HG02885 (cell line): ENCODE results near the gene SLC2A11.

Experiments used
- ATAC-seq: cut with Tn5 transposase; IDR thresholded peaks from one replicate; pipeline ENCODE4 v1.9.1; 2021; ENCODE audit warnings: mild to moderate bottlenecking; ENCODE audit not compliant: unreplicated experiment, poor library complexity

The SLC2A11 gene

DNA sequence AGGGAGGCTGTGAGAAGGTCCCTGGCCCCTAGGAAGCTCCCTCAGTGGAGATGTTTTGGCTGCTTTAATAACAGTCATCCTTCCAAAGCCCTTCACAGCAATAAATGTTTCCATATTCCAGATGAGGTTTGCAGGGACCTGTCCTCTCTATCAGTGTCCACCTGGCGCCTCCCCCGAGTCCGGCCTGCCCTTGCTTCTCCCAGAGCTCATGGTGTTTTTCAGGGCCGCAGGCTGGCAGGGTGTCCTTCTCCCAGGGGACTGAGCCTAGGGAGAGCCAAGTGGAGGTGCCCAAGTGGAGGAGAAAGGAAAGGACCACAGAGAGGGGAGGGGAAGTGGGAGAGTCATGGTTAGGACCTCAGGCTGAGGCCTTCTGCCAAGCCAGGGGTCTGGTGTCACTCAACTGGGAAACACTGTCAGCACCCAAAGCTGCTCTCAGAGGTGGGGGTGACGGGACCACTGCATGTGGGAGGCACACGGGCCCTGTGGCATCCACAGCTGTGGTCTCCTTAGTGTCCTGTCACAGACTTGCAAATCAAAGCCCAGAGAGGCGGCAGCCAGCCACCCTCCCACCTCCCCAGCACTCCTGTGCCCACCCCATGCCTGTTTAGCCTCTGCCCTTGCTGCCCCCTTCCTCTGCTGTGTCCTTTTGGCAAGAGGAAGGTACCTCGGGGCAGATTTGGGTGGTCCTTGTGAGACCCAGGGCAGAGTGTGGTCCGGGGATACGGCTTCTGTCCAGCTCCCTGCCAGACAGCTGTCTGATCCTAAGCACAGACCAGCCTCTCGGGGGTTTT lies 25.3 kb upstream of the SLC2A11 start:
- ATAC-seq = no peak

DNA sequence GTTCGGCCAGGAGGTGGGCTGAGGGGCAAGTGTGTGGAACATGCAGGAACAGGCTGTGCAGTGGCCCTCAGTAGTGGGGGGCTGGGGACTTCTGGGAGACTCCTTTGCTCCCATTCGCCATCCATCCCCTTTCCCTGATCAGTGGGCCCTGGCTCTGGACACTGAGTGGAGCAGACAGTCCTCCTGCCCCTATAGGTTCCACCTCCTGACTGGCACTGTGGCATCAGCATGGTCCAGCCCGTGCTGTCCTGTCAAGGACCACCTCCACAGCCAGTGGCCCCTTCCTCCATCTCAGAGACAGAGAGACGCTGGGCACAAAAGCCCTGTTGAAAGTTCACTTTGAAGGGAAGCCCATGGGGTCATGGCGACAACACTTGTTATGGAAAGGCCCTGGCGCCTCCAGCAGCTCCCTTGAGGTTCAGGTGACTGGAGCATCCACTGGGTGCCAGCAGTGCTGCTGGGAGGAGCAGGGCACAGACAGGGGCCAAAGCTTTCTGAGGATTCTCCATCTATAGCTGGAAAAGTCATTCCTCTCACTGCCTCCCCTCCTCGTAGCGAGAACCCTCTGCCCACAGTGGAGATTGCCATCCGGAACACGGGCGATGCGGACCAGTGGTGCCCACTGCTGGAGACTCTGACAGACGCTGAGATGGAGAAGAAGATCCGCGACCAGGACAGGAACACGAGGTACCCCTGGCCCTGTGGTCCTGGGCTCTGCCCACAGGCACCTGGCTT lies 24.5 kb upstream of the SLC2A11 start:
- ATAC-seq = no peak

DNA sequence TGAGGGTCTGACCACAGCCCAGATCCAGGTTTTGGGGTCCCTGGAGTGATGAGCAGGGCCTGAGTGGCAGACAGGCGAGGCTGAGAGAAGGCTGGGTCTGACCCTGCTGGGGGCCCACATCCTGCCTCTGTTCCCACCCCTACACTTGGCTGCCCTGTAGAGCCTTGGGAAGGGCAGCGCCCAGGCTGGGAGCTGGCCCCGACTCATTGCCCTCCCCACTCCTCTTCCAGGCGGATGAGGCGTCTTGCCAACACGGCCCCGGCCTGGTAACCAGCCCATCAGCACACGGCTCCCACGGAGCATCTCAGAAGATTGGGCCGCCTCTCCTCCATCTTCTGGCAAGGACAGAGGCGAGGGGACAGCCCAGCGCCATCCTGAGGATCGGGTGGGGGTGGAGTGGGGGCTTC lies 23.8 kb upstream of the SLC2A11 start:
- ATAC-seq = no peak

DNA sequence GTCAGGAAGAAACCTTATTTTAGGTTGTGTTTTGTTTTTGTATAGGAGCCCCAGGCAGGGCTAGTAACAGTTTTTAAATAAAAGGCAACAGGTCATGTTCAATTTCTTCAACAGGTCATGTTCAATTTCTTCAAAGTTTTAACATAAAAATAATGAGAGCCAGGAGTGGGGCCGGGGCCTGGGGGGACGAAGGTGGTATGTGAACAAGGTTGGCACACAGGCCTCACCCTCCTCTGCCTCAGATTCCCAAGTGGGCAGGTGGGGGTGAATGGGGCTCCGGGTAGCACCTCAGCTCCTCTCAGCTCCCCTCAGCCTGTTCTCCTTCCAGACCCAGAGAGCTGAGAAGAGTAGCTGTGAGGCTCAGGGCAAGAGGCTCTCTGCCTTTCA lies 23.3 kb upstream of the SLC2A11 start:
- ATAC-seq = no peak

DNA sequence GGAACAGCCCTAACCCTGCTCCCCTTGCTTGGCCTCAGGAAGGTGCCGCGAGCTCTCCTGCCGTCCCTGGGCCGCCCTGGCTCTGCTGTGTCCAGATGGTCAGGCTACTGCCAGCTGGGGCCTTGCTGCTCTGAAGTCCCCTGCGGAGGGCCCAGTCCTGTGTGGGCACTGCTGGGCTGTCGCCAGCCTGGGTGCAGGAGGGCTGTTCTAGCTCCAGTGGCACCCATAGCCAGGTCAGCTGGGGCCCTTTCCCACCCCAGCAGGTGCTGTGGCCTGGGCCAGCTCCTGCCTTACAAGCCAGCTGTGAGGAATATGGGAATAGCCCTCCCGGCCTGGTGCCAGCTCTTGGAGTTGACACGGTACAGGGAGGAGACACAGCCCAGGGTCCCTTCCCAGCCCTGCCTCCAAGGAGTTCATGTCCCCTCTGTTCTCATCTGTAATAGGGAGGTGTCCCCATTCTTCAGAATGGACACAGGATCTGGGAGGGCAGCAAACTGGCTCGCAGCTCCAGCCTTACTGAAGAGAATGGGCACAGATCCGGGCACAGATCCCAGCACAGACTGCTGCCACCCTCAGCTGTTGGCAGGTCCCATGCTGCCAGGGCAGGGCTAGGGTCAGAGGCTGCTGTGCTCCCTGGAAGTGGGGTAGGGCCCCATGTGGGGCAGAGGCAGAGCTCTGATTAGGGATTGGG lies 22.7 kb upstream of the SLC2A11 start:
- ATAC-seq = no peak

- no peak for ATAC-seq
Measured at GRCh38 chr22:23835484-23836144, 22.1 kb upstream of the SLC2A11 start.

- ATAC-seq = no peak
Measured at GRCh38 chr22:23836281-23836680, 21.4 kb upstream of the SLC2A11 start.

GRCh38 chr22:23836692-23837495 lies 20.8 kb upstream of the SLC2A11 start:
- ATAC-seq = no peak

- ATAC-seq = no peak
Measured at GRCh38 chr22:23837496-23837859, 20.2 kb upstream of the SLC2A11 start.

DNA sequence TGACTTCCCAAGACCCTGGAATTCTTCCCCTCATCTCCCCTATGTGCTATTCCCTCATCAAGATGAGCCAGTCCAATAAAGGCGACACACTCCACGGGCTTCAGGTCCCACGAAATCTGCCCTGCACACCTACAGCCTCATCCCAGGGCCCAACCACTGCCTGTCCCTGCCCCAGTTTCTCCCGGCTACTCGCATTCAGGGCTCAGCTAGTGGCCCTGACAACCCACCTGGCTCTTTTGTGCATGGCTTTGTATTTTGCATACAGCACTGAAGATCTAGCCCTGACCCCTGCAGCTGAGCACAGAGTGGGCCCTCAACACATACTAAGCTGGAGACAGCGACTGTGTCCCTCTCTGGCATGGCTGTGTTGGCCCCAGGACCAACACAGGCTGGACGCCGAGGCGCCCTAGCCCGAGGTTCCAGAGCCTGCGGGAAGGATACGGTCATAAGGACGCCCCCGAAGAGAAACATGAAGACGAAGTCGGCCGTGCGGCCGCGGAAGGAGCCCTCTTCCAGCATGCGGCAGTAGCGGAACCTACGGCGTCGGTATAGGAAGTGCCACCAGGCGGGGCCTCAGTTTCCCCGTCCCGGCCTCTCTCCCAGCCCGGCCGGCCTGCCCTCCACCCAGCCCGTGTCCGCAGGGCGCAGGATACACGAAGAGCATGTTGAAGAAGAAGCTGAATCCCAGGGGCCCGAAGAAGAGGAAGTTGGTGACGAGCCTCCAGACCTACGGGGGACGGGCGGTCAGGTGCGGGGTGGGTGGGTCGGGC lies 19.6 kb upstream of the SLC2A11 start:
- ATAC-seq = no peak

DNA sequence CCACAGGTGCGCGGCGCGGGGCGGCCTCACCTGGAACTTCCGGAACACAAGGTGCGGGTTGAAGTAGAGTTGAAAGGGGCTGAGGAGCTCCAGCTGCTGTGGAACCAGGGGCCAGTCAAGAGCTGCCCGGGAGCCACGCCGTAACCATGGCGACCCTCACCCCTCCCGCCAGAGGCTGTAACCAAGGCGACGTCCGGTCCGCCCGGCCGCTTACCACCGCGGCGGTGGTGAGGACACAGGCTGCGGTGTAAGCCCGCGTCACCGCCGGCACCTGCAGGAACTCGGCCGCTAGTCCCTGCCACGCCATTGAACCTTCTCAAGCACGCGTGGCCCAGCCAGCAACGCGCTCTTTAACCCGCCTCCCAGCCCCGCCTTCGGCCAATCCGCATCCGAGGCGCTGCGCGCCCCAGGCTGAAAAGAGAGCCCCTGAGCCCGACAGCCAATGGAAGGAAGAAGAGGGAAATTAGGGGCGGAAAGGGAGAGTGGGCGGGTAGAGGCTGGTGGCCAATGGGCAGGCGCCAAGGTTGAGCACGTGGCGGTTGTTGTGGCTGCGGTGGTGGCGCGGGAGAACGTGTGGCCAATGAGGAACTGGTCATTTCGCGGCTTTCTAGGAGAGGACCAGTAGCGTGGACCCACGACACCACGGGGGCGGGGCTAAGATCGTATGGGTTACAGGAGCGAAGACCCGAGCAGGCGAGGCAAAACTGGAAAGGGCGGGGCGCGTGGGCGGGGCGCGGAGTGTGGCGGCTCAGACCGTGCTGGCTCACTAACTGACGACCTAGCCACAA lies 18.8 kb upstream of the SLC2A11 start, which contains the start of gene DERL3:
Gene DERL3 (minus strand): TSS at position 326 of the 788 bp plus-strand sequence. CDS start 19 bp downstream, at position 307.
- peak; percentile 89 for ATAC-seq

- ATAC-seq = no peak
Measured at GRCh38 chr22:23840026-23840425, 17.6 kb upstream of the SLC2A11 start.

GRCh38 chr22:23841292-23841691 lies 16.4 kb upstream of the SLC2A11 start:
- no peak for ATAC-seq

- no peak for ATAC-seq
Measured at GRCh38 chr22:23841736-23842445, 15.8 kb upstream of the SLC2A11 start.

GRCh38 chr22:23842599-23842998 lies 15.1 kb upstream of the SLC2A11 start:
- ATAC-seq = no peak

DNA sequence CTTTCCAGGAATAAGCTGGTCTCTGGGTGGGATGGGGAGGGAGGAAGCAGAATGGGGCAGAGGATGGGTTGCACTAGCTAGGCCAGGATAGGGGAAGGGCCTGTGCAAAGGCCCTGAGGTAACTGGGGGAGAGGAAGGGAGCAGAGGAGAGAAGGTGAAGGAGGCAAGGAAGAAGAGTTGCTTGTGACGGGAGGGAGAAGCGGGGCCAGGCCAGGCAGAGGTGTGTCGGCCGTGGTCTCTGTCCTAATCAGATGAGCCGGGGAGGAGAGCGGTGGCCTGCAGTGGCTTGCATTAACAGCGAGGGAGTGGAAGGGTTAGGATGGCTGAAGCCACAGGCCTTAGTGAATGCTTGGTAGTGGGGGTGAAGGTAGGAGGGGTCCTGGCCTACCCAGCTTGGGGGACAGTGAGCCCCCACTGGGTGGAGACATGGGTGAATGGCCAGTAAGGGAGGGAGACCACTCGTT lies 12.9 kb upstream of the SLC2A11 start:
- ATAC-seq = no peak

- ATAC-seq = no peak
Measured at GRCh38 chr22:23845265-23846080, 12.2 kb upstream of the SLC2A11 start.
